Measurements from ENCODE around the gene FYB1.

The FYB1 gene

DNA sequence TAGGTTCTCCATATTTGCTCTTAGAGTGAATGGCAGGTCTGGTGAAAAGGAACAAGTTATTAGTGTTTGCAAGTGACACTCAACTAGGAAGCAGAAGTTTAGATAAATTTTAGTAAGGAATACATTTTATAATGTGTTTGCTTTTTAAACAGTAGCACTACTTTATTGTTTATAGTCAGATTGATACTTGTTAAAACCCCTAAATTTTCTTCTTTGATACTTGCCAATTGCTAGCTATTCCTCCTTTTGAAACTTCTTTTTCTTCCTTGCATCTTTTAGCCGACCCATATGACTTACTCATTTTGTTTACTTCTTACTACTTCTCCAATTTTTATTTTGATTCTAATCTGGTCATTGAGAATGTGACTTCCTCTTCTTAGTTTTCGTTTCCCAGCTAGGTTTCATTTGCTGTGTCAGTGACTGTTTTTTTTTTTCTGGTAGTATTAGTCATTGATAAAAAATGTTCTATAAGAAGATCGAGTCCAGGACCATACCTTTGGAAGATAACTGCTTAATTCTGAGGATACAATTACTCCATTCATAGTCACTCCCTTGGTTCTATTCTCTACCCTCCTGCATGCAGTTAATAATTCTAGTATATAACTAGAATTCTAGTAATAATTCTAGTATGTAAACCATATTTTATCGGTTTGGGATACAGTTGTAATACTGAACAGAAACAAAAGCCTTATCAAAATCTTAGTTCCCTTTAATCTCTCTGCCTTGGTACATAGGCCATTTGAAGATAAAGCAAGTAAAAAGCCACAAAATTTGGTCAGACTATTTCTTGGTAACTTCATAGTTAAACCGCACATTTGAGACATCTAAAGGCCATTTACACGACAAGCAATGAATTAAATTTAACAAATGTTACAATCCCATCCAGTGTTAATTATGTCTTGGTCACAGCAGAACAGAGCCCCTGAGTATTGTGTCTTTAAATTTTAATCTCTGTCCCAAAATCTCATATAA, 142.3 kb downstream of the FYB1 start:
- Histone ChIP-seq H3K4me1 (ENCODE audit: control insufficient read depth, insufficient read depth, low read length, poor library complexity, severe bottlenecking) (peaks cover 2% of the 10 kb centered on the region), H3K4me3 (ENCODE audit: insufficient read depth, low read depth, low read length, poor library complexity, severe bottlenecking) (no peak overlapping the region), H3K36me3 (ENCODE audit: control insufficient read depth, insufficient read depth, low read length) (no peaks in the 10 kb centered on the region), H3K27me3 (replicated peaks; ENCODE audit: control insufficient read depth, insufficient read depth, low read length, poor library complexity, severe bottlenecking) (peaks cover 21% of the 10 kb centered on the region), H3K27ac (ENCODE audit: insufficient read depth, low read length, poor library complexity, severe bottlenecking) (no peak overlapping the region), H3K9me3 (ENCODE audit: control insufficient read depth, low read length) (no peaks in the 10 kb centered on the region)
- no peak for DNase-seq

DNA sequence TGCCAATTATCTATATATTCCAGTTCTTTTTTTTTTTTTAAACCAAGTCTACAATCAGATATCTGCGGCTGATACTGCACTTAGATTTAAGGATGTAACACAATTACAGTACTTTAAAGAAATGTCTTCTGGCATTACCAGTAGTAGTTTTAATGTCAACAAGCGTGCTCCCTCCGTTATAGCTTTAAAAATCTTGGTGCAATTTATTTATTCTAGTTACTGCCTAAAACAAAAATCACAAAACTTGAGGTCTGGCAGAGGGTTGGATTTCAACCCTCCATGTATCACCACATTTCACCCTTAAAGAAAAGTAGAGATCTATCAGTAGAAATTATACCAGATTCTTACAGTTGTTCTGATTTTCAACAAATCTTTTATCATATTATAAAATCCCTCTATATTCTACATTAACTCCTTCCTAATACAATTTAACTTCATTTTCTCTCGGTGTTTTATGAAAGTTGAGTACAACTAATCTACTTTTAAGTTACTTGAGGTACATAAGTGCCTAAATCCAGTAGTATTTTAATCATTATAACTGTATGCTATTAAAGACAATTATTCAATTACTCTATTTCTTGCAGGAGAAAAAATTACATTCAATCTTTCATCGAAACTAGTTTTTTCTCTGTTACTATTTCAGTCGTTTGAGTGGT, 143.1 kb downstream of the FYB1 start:
- Histone ChIP-seq H3K4me1 (ENCODE audit: control insufficient read depth, insufficient read depth, low read length, poor library complexity, severe bottlenecking) (peaks cover 2% of the 10 kb centered on the region), H3K4me3 (ENCODE audit: insufficient read depth, low read depth, low read length, poor library complexity, severe bottlenecking) (no peak overlapping the region), H3K27ac (ENCODE audit: insufficient read depth, low read length, poor library complexity, severe bottlenecking) (no peak overlapping the region), H3K36me3 (ENCODE audit: control insufficient read depth, insufficient read depth, low read length) (no peaks in the 10 kb centered on the region), H3K27me3 (replicated peaks; ENCODE audit: control insufficient read depth, insufficient read depth, low read length, poor library complexity, severe bottlenecking) (peaks cover 21% of the 10 kb centered on the region), H3K9me3 (ENCODE audit: control insufficient read depth, low read length) (no peaks in the 10 kb centered on the region)
- no peak for DNase-seq

DNA sequence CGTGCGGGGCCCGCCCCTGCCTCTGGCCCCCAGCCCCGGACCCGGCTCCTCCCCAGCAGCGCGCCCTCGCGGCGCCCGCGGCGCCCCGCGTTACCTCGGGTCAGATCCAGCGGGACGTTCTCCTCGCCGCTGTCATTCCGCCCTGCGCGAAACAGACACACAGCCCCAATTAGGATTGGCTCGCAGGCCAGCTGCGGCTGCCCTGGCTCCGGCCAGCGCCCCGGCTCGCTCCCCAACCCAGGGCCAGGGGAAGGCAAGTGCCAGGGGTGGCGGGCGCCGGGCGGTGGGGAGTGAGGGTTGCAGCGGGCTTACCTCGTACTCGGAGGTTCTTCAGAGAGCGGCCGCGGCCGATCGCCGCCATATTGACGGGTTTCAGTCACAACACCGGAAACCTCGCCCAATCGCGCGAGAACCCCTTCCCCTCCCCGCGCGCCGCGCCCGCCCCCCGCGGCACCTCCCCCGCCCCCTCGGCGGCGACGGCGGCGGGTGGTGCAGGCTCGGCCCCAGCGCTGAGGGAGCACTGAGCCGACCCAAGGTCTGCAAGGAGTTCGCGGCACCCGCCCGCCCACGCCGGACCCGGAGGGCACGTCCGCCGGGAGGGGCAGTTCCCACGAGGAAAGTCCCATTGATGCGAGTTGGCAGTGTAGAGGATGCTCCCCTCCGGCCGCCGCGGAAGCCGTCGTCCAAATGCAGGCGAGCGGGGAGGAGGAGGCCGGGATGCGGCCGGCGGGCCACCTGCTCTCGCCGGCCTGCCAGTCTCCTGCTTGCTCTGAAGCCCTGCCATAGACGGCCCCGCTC, 145.1 kb downstream of the FYB1 start, which contains the start of gene RICTOR:
TSS of gene RICTOR (minus strand) at position 383 of the 798 bp plus-strand sequence. CDS start at position 361, 22 bp downstream.
- H3K4me3 ChIP-seq (ENCODE audit: insufficient read depth, low read depth, low read length, poor library complexity, severe bottlenecking) = peak within 1 kb of the TSS; percentile 94
- H3K9me3 ChIP-seq (ENCODE audit: control insufficient read depth, low read length) = no peaks in the 10 kb centered on the region
- peak within 1 kb of the TSS; percentile 97 for H3K27ac ChIP-seq (ENCODE audit: insufficient read depth, low read length, poor library complexity, severe bottlenecking)
- peak; percentile 76 to 84 (median 84) for DNase-seq
- peaks cover 21% of the 10 kb centered on the region for H3K27me3 ChIP-seq (replicated peaks; ENCODE audit: control insufficient read depth, insufficient read depth, low read length, poor library complexity, severe bottlenecking)
- H3K36me3 ChIP-seq (ENCODE audit: control insufficient read depth, insufficient read depth, low read length) = peaks cover 6% of the 10 kb centered on the region
- H3K4me1 ChIP-seq (ENCODE audit: control insufficient read depth, insufficient read depth, low read length, poor library complexity, severe bottlenecking) = no peaks in the 10 kb centered on the region

DNA sequence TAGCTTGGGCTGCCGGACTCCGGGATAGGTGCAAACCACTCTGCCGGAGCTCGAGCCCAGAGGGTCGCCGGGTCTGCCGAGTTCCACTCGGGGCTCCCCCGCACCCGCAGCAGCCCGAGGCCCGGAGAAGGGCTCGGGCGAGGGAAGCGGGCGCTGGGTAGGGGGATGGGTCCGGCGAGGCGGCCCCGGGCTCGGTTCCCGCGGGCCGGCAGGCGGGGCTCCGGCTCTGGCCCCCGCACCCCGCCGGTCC, 145.7 kb downstream of the FYB1 start:
- DNase-seq = no peak

DNA sequence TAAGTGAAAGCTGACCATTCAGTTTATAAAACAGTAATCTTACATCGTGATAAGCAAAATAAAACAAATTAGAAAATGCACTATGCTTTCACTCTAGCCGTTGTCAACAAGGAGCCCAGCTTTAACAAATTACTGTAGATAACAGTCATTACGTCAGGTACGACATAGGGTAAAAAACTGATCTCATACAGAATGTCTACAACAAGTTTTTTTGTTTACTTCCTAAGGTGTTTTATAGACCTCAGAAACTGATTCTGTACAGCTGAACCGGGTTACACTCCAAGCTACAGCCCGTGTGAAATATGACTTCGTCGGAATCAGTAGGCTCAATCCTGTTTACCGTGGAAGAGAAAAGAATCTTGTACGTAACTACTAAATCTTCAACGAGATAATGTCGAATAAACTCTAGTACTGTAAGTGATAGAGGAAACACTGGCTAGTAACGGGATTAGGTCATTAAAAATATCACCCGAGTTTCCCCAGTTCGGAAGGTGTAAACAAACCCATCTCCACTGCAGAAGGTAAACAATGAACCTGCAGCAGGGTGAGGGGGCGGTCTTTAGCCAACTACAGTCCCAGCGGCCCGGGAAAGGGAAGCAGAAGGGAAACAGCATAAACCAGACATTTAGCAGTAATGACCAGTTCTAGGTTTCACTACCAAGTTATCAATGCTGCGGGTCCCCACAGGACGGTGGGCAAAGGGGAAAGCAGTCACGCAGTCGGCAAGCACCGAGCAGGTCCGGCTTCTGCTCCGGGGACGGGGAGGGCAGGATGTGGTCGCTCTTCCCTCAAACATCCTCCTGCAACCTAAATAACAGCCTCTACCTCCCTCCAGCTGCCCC, 146.2 kb downstream of the FYB1 start:
- no peaks in the 10 kb centered on the region for H3K4me1 ChIP-seq (ENCODE audit: control insufficient read depth, insufficient read depth, low read length, poor library complexity, severe bottlenecking)
- peak overlapping the region; percentile 97 for H3K27ac ChIP-seq (ENCODE audit: insufficient read depth, low read length, poor library complexity, severe bottlenecking)
- H3K4me3 ChIP-seq (ENCODE audit: insufficient read depth, low read depth, low read length, poor library complexity, severe bottlenecking) = peak overlapping the region; percentile 94
- H3K27me3 ChIP-seq (replicated peaks; ENCODE audit: control insufficient read depth, insufficient read depth, low read length, poor library complexity, severe bottlenecking) = peaks cover 16% of the 10 kb centered on the region
- DNase-seq = peak; percentile 47 to 51 (median 49)
- H3K36me3 ChIP-seq (ENCODE audit: control insufficient read depth, insufficient read depth, low read length) = peaks cover 6% of the 10 kb centered on the region
- no peaks in the 10 kb centered on the region for H3K9me3 ChIP-seq (ENCODE audit: control insufficient read depth, low read length)

More for the DNA sequence above, 145.7 kb downstream of the FYB1 start:
- no peaks in the 10 kb centered on the region for H3K4me1 ChIP-seq (ENCODE audit: control insufficient read depth, insufficient read depth, low read length, poor library complexity, severe bottlenecking)
- peaks cover 6% of the 10 kb centered on the region for H3K36me3 ChIP-seq (ENCODE audit: control insufficient read depth, insufficient read depth, low read length)
- no peaks in the 10 kb centered on the region for H3K9me3 ChIP-seq (ENCODE audit: control insufficient read depth, low read length)
- H3K4me3 ChIP-seq (ENCODE audit: insufficient read depth, low read depth, low read length, poor library complexity, severe bottlenecking) = peak overlapping the region; percentile 94
- peak overlapping the region; percentile 97 for H3K27ac ChIP-seq (ENCODE audit: insufficient read depth, low read length, poor library complexity, severe bottlenecking)
- H3K27me3 ChIP-seq (replicated peaks; ENCODE audit: control insufficient read depth, insufficient read depth, low read length, poor library complexity, severe bottlenecking) = peaks cover 21% of the 10 kb centered on the region

DNA sequence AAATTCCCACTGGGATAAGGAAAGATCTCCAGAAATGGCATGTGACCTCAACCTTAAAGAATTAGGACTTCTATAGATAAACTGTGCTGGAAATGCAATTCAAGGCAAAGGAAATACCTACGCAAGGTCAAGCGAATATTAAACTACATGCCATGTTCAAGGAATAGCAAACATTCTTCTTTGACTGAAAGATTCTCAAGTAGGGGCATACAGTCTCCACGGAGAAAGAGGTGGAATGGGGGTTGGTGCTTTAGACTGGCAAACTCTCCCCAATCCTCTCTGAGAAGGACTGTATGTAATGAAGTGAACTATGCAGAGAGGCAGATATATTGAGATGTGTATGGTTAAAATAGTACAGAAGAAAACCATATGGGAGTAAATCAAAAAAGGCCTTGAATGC, 151.3 kb downstream of the FYB1 start:
- DNase-seq = no peak
- Histone ChIP-seq H3K4me3 (ENCODE audit: insufficient read depth, low read depth, low read length, poor library complexity, severe bottlenecking) (no peak overlapping the region), H3K4me1 (ENCODE audit: control insufficient read depth, insufficient read depth, low read length, poor library complexity, severe bottlenecking) (peaks cover 10% of the 10 kb centered on the region), H3K9me3 (ENCODE audit: control insufficient read depth, low read length) (no peaks in the 10 kb centered on the region), H3K36me3 (ENCODE audit: control insufficient read depth, insufficient read depth, low read length) (peaks cover 18% of the 10 kb centered on the region), H3K27ac (ENCODE audit: insufficient read depth, low read length, poor library complexity, severe bottlenecking) (no peak overlapping the region), H3K27me3 (replicated peaks; ENCODE audit: control insufficient read depth, insufficient read depth, low read length, poor library complexity, severe bottlenecking) (no peaks in the 10 kb centered on the region)

DNA sequence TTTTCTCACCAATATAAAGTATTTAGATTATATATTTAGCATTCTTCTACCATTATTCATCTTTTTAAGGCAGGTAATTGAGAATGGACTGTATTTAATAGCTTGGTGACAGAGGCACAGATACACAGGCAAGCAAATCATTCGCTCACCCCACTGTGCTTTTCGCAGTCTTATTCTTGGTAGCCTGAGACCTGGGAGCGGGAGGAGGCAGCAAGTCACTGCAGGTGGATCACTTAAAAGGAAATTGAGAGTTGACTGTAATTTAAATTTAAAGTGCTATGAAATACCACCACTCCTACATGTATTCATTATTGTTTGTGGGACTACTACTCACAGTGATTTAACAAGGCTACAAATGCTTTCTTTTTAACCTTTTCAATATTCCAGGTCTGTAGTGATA, 154.9 kb downstream of the FYB1 start:
- Histone ChIP-seq H3K36me3 (ENCODE audit: control insufficient read depth, insufficient read depth, low read length) (peaks cover 15% of the 10 kb centered on the region), H3K4me3 (ENCODE audit: insufficient read depth, low read depth, low read length, poor library complexity, severe bottlenecking) (no peak overlapping the region), H3K27me3 (replicated peaks; ENCODE audit: control insufficient read depth, insufficient read depth, low read length, poor library complexity, severe bottlenecking) (no peaks in the 10 kb centered on the region), H3K4me1 (ENCODE audit: control insufficient read depth, insufficient read depth, low read length, poor library complexity, severe bottlenecking) (peaks cover 10% of the 10 kb centered on the region), H3K27ac (ENCODE audit: insufficient read depth, low read length, poor library complexity, severe bottlenecking) (no peak overlapping the region), H3K9me3 (ENCODE audit: control insufficient read depth, low read length) (no peaks in the 10 kb centered on the region)
- DNase-seq = no peak

DNA sequence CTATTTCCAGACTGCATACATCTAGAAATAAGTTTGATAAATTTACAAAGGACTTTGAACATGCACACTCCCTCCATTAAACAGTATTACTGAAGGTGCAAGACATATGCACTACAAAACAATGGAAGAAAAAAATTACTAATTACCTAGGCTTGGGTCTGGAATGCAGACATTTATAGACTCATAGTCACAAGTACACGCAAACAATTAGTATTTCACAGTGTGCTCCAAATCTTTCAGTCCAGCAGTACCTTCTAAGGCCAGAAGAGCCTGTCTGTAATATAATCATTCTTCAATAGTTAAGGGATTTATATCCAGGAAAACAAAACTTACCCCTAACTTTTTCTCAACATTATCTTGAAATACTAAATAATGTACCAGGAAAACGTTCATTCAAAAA, 156.3 kb downstream of the FYB1 start:
- no peaks in the 10 kb centered on the region for H3K9me3 ChIP-seq (ENCODE audit: control insufficient read depth, low read length)
- peaks cover 14% of the 10 kb centered on the region for H3K4me1 ChIP-seq (ENCODE audit: control insufficient read depth, insufficient read depth, low read length, poor library complexity, severe bottlenecking)
- H3K4me3 ChIP-seq (ENCODE audit: insufficient read depth, low read depth, low read length, poor library complexity, severe bottlenecking) = no peak overlapping the region
- DNase-seq = no peak
- no peak overlapping the region for H3K27ac ChIP-seq (ENCODE audit: insufficient read depth, low read length, poor library complexity, severe bottlenecking)
- no peaks in the 10 kb centered on the region for H3K27me3 ChIP-seq (replicated peaks; ENCODE audit: control insufficient read depth, insufficient read depth, low read length, poor library complexity, severe bottlenecking)
- peaks cover 13% of the 10 kb centered on the region for H3K36me3 ChIP-seq (ENCODE audit: control insufficient read depth, insufficient read depth, low read length)

DNA sequence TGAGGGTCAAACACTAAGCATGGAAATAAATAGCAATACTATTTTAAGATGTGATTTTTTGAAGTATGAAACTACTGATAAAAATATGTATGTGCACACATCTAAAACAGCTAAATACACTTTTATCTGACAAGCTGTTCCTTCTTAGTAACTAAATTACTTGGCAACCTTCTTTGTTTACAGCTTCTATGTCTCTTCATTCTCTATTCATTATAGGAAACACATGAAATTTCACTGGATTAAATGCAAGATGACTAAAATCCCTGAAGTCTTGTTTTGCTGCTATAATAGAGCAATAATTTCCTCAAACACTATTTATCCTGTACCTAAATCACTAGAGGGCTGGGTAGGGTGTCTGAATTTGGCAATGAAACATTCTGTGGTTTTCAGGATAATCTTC, 156.8 kb downstream of the FYB1 start:
- Histone ChIP-seq H3K36me3 (ENCODE audit: control insufficient read depth, insufficient read depth, low read length) (peaks cover 13% of the 10 kb centered on the region), H3K9me3 (ENCODE audit: control insufficient read depth, low read length) (no peaks in the 10 kb centered on the region), H3K4me3 (ENCODE audit: insufficient read depth, low read depth, low read length, poor library complexity, severe bottlenecking) (no peak overlapping the region), H3K27me3 (replicated peaks; ENCODE audit: control insufficient read depth, insufficient read depth, low read length, poor library complexity, severe bottlenecking) (no peaks in the 10 kb centered on the region), H3K4me1 (ENCODE audit: control insufficient read depth, insufficient read depth, low read length, poor library complexity, severe bottlenecking) (peaks cover 17% of the 10 kb centered on the region), H3K27ac (ENCODE audit: insufficient read depth, low read length, poor library complexity, severe bottlenecking) (no peak overlapping the region)
- DNase-seq = no peak

Data from effector memory CD4-positive, alpha-beta T cell (primary cell).